Stimulated activated memory B cell treated with anti-CD40 and anti-IgM and Interleukin-4, amounts not matched to agents 10 μg/mL and 1 μg/mL and 100 μg/mL, for 72 hours (primary cell): ENCODE data around the gene DNAJC4.
A peak's percentile ranks its signal among the peaks of the same experiment; 100 is the strongest.
"Not testable (repeated sequence)": the region's sequence is repeated elsewhere in the genome, so short reads cannot be mapped to it uniquely, and the experiment has no call there.

Experiments
- ATAC-seq: fragments of 150-1000 bp; cut with Tn5 transposase; 2 replicates; pipeline ENCODE4 v1.10.0; 2021
- H3K27ac Mint-ChIP-seq: one replicate; pipeline ENCODE4 v1.8.0; 2022; ENCODE audit warnings: mild to moderate bottlenecking, mixed read lengths
- H3K27me3 Mint-ChIP-seq: one replicate; pipeline ENCODE4 v1.8.0; 2022; ENCODE audit warnings: mixed read lengths
- H3K36me3 Mint-ChIP-seq: one replicate; pipeline ENCODE4 v1.8.0; 2022; ENCODE audit warnings: mixed read lengths
- H3K4me1 Mint-ChIP-seq: one replicate; pipeline ENCODE4 v1.8.0; 2022; ENCODE audit warnings: mixed read lengths
- H3K4me3 Mint-ChIP-seq: one replicate; pipeline ENCODE4 v1.8.0; 2022; ENCODE audit warnings: mild to moderate bottlenecking, moderate library complexity, mixed read lengths
- H3K9me3 Mint-ChIP-seq: one replicate; pipeline ENCODE4 v1.8.0; 2022; ENCODE audit warnings: mixed read lengths

Gene DNAJC4

DNA sequence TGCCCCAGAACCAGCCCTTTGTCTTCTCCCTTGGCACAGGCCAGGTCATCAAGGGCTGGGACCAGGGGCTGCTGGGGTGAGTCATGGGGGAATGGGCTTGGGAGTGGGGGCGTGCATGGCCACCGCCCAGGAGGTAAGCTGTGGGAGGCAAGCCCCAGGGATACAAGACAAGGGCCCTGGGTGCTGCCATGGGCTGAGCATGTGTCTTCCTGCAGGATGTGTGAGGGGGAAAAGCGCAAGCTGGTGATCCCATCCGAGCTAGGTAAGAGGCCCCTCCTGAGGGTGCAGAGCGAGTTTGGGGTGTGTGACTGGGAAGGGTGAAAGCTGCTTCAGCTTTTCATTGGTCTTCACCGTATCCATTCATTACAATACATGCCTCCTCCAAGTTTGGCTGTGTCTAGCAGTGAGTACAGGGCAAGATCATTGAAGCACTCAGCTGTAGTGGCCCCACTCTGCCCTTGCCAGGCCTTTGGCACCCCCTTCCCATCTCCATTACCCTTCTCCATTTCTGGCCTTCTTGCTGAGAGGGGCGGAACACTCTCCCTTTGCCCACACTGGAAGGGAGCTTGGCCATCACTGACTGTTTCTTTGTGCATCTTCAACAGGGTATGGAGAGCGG lies 13.0 kb downstream of the DNAJC4 start:
- ATAC-seq = no peak
- Mint-ChIP-seq H3K27ac (peak overlapping the region; percentile 99), H3K4me3 (peak overlapping the region; percentile 86), H3K4me1 (peaks cover 70% of the 10 kb centered on the region), H3K27me3 (no peaks in the 10 kb centered on the region), H3K36me3 (peaks cover 31% of the 10 kb centered on the region), H3K9me3 (no peaks in the 10 kb centered on the region)

DNA sequence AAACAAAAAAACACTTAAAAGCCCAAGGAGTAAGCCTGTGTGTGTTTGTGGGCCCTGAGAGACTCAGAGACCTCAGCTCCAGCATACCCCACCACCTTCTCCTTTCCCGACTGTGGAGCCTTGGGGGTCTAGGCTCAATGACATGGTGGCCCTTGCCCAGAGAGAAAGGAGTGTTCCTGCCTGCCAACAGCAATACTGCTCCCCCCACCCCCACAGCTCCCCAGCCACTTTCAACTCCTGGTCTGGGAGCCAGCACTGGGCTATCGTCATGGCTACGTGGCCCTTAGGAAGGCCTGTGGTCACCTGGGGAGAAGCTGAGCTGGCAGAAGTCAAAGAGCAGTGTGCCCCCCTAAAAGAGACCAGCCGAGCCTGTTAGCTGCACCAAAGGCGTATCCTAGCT lies 13.8 kb downstream of the DNAJC4 start:
- peaks cover 63% of the 10 kb centered on the region for H3K4me1 Mint-ChIP-seq
- H3K4me3 Mint-ChIP-seq = peak overlapping the region; percentile 13
- H3K9me3 Mint-ChIP-seq = no peaks in the 10 kb centered on the region
- peaks cover 24% of the 10 kb centered on the region for H3K36me3 Mint-ChIP-seq
- no peak for ATAC-seq
- H3K27me3 Mint-ChIP-seq = no peaks in the 10 kb centered on the region
- H3K27ac Mint-ChIP-seq = peak overlapping the region; percentile 99

DNA sequence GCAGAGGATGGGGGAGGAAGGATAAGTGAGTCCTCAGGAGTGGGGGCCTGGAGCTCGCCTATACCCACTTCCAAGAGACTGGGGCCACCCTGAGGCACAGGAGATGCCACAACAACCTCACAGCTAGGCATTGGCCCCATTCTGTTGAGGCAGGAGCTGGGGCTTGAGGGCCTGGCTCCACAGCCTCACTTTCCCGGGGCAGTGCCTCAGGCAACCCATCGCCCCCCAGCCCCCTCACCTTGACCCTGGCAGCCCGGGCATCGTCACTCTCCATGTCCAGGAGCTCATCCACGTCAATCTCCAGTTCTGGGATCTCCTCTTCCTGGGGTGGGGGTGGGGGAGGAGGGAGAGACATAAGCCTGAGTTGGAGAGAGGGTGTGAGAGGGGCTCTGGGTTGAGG lies 14.6 kb downstream of the DNAJC4 start:
- peak overlapping the region; percentile 88 for H3K27ac Mint-ChIP-seq
- peak overlapping the region; percentile 95 for H3K4me3 Mint-ChIP-seq
- no peaks in the 10 kb centered on the region for H3K9me3 Mint-ChIP-seq
- ATAC-seq = no peak
- H3K27me3 Mint-ChIP-seq = no peaks in the 10 kb centered on the region
- peaks cover 18% of the 10 kb centered on the region for H3K36me3 Mint-ChIP-seq
- H3K4me1 Mint-ChIP-seq = peaks cover 56% of the 10 kb centered on the region

- H3K9me3 Mint-ChIP-seq = no peaks in the 10 kb centered on the region
- peak overlapping the region; percentile 88 for H3K27ac Mint-ChIP-seq
- no peak for ATAC-seq
- no peaks in the 10 kb centered on the region for H3K27me3 Mint-ChIP-seq
- peaks cover 18% of the 10 kb centered on the region for H3K36me3 Mint-ChIP-seq
- H3K4me1 Mint-ChIP-seq = peaks cover 56% of the 10 kb centered on the region
- H3K4me3 Mint-ChIP-seq = peak overlapping the region; percentile 95
These were observed 15.1 kb downstream of the DNAJC4 start for GRCh38 chr11:64245401-64245796.

DNA sequence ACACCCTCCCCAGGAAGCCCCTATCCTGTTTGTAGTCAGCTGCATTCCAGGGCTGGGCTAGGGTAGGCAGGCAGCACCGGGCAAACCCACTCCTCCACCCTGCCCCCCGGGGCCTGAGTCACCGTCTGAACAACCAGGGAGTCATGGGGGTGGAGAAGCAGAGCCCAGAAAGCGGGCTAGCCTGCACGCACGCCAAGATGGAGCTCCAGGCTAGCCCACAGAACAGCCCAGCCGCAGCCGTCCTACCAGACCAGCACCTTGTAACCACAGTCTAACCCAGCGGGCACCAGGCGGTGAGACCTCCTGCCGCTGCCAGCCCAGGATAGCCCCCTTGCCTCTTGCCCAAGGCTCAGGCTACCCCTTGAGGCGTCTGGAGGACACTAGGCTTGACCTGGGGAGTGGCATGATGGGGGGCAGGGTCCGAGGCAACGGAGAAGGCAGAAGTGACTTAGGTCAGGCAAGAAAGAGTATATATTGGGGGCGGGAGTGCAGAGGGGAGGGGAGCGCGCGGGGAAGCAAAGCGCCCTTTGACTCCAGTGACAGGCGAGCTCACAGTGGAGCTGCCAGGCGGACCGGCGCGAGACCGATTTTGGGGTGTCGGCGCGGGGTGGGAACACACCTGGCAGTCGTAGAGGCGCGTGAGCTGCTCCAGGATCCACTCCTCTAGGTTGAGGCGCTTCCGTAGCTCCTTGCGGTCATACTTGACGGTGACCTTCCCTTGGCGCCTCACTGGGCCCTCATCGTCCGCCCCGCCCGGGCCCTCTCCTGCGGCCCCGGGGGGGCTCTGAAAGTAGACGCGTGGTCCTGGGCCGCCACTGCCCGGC lies 15.7 kb downstream of the DNAJC4 start:
- no peaks in the 10 kb centered on the region for H3K27me3 Mint-ChIP-seq
- peaks cover 18% of the 10 kb centered on the region for H3K36me3 Mint-ChIP-seq
- no peaks in the 10 kb centered on the region for H3K9me3 Mint-ChIP-seq
- H3K4me3 Mint-ChIP-seq = peak overlapping the region; percentile 95
- H3K27ac Mint-ChIP-seq = peak overlapping the region; percentile 88
- peaks cover 58% of the 10 kb centered on the region for H3K4me1 Mint-ChIP-seq
- no peak for ATAC-seq

DNA sequence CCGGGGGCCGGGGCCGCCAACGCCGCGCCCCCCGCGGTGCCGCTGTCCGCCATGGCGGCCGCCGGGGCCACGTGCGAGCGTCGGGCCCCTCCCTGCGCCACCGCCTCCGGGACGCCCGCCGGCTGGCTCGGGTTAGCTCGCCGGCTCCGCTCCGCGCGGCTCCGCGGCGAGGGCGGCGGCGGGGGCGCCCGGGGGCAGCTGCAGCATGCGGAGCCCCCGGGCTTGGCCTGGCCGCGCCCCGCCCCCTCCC lies 16.2 kb downstream of the DNAJC4 start:
- peaks cover 60% of the 10 kb centered on the region for H3K4me1 Mint-ChIP-seq
- H3K9me3 Mint-ChIP-seq, H3K27me3 Mint-ChIP-seq: not testable (repeated sequence)
- peak; percentile 3 for ATAC-seq
- peak overlapping the region; percentile 88 for H3K27ac Mint-ChIP-seq
- H3K36me3 Mint-ChIP-seq = peaks cover 18% of the 10 kb centered on the region
- H3K4me3 Mint-ChIP-seq = peak overlapping the region; percentile 87

DNA sequence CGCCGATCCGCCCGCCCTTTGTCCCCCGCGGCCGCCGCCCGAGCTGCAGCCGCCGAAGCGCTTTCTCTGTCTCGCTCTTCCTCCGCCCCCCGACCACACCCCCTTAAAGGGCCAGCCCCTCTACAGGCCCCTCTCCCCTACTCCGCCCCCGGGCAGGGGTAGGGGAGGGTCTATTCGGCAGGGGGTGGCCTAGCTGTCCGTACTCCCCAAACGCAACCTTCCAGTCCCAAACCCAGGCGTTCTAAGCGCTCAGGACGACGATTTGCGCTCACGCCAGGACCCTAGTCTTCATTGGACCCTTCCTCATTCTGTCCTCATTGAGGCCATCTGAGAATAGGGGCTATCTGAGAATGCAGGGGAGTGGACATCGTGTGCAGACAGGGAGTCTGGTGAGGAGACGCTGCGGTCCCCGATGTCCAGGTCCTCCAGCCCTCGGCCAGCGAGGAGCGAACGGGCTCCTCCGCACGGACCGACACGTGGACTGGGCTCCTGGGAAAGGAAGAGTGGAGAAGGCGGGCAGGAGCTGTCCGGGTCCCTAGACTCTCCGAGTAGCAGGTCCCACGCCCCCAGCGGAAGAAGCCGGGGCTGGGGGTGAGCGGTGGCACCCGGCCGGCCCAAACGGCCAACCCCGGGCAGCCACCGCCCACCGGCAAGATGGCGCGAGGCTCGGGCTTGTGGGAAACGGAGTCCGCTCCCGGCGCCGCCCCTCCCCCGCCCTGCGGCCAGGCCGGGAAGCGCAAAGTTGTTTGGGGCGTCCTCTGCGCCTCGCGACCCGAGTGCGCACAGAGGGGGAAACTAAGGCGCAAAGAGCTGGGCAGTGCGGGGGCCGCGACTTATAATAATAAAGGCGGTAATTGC lies 16.8 kb downstream of the DNAJC4 start, which contains the start of gene PPP1R14B:
Gene PPP1R14B, minus strand, starts transcription at position 73 of the 858 bp plus-strand sequence. CDS start 270 bp downstream, outside the sequence.
- Mint-ChIP-seq H3K4me1 (peaks cover 64% of the 10 kb centered on the region), H3K36me3 (peaks cover 18% of the 10 kb centered on the region)

GRCh38 chr11:64247729-64248531 lies 17.6 kb downstream of the DNAJC4 start:
- H3K27me3 Mint-ChIP-seq = no peaks in the 10 kb centered on the region

More for the DNA sequence above, 16.8 kb downstream of the DNAJC4 start, which contains the start of gene PPP1R14B:
- Mint-ChIP-seq H3K9me3 (no peaks in the 10 kb centered on the region), H3K27ac (peak within 1 kb of the TSS; percentile 88), H3K27me3 (no peaks in the 10 kb centered on the region), H3K4me3 (peak within 1 kb of the TSS; percentile 95)
- ATAC-seq = peak; percentile 72

DNA sequence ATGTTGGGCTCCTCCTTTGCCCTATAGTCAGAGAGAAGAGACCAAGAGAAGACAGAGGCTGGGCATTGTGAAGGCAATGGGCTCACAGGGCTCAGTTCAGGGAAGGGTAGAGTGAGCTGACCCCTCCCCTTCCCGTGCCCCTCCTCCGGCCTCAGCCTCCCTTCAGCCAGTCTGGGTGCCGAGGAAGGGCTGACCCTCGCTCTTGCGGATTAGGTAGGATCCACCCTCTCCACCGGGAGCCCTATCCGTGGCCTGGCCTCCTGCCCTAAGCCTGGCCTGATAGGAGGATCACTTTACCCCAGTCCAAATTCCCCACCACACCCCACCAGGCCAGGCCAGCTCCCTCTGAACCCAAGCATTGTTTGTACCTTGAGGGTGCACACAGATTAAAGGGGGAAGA lies 18.2 kb downstream of the DNAJC4 start:
- H3K36me3 Mint-ChIP-seq = peaks cover 3% of the 10 kb centered on the region
- ATAC-seq = no peak
- H3K27me3 Mint-ChIP-seq = no peaks in the 10 kb centered on the region
- peaks cover 62% of the 10 kb centered on the region for H3K4me1 Mint-ChIP-seq
- H3K9me3 Mint-ChIP-seq = no peaks in the 10 kb centered on the region
- H3K27ac Mint-ChIP-seq = no peak overlapping the region
- no peak overlapping the region for H3K4me3 Mint-ChIP-seq

More at GRCh38 chr11:64247729-64248531, 17.6 kb downstream of the DNAJC4 start:
- Mint-ChIP-seq H3K9me3 (no peaks in the 10 kb centered on the region), H3K4me1 (peaks cover 62% of the 10 kb centered on the region), H3K27ac (peak overlapping the region; percentile 88), H3K4me3 (peak overlapping the region; percentile 87), H3K36me3 (peaks cover 10% of the 10 kb centered on the region)
- ATAC-seq = no peak

DNA sequence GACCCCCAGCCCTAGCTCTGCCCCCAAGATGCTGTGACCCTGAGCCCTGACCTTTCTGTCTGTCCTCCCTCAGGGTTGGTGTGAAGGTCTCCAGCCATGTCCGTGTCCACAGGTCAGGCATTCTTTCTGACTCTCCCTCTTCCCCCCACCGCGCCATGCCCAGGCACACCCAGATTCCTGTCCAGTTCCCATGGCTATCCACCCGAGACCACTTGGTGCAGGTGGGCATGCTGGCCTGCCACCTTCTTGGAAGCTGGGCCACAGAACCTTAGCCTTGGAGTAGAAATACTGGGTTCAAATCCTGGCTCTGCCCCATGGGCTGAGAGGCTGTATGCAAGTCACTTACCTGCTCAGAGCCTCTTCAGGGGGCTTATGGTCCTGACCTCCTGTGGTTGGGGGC lies 18.7 kb downstream of the DNAJC4 start:
- no peaks in the 10 kb centered on the region for H3K36me3 Mint-ChIP-seq
- no peak for ATAC-seq
- no peak overlapping the region for H3K4me3 Mint-ChIP-seq
- H3K9me3 Mint-ChIP-seq = no peaks in the 10 kb centered on the region
- no peaks in the 10 kb centered on the region for H3K27me3 Mint-ChIP-seq
- H3K27ac Mint-ChIP-seq = no peak overlapping the region
- H3K4me1 Mint-ChIP-seq = peaks cover 62% of the 10 kb centered on the region

DNA sequence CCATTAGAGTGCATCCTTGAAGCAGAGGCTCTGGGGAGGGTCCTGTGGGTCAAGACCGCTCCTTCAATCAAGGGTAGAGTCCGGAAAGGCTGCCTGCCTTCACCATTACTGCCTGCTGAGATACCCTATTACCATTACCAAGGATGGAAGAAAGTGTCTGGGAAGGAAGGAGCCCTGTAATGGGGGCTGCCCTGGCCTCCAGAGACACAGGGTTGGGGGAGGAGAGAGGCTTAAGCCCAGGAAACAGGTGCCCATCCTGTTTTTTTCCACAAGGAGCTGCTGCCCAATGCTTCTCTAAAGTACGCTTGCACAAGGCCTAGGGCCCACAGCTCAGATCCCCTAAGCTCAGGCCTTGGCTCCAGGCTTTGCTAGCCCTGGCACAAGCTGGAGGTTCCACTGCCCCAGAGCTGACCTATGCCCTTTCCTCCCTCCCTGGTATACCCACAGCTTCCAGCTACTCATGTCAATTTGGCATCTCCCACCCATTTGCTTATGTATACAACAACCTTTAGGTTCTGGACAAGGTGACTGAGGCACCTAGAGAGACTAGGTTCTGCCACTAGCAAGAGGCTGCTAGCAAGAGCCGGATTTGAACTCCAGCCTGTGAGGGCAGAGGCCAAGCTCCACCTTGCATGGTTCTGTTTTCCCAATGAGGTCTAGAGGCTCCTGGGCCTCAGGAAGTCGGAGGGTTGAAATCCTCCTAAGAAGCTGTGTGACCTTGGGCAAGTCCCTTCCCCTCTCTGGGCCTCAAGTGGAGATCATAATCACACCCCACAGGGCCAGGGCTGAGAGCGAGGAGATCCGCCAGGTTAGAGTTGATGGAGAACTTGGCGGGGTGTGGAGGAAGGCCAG lies 19.4 kb downstream of the DNAJC4 start:
- Mint-ChIP-seq H3K27me3 (no peaks in the 10 kb centered on the region), H3K9me3 (no peaks in the 10 kb centered on the region), H3K4me3 (peak overlapping the region; percentile 26), H3K36me3 (no peaks in the 10 kb centered on the region), H3K4me1 (peaks cover 62% of the 10 kb centered on the region), H3K27ac (no peak overlapping the region)
- ATAC-seq = no peak

DNA sequence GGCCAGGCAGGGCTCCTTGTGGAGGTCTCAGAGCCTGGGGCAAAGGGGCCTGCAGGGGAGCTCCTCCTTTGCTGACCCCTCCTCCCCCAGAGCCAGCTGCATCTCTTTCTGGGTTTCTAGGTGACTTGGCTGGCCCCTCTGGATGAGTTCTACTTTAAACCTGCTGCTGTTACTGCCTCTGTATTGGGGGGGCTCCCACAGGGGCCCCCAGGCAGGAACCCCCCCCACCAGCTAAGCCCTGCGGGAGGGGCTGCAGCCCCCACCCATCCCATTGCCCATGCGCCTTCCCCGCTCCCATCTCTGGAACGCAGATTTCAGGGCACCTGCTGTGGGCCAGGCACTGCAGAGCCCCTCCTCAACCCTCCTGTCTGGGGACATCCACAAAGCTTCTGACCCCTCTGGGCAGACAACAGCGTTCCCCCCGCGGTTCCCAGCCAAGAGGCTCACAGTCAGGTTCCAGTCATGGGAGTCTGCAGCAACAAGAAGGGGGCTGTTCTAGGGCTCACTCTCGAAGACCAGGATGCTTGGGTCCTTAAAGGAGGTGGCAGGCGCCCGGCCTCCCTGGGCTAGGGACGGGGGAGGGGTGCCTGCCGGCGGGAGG lies 20.2 kb downstream of the DNAJC4 start:
- H3K36me3 Mint-ChIP-seq = no peaks in the 10 kb centered on the region
- H3K4me1 Mint-ChIP-seq = peaks cover 56% of the 10 kb centered on the region
- no peak for ATAC-seq
- H3K9me3 Mint-ChIP-seq = no peaks in the 10 kb centered on the region
- H3K27me3 Mint-ChIP-seq = no peaks in the 10 kb centered on the region
- H3K27ac Mint-ChIP-seq = peak overlapping the region; percentile 35
- peak overlapping the region; percentile 79 for H3K4me3 Mint-ChIP-seq

- peak; percentile 73 for ATAC-seq
- H3K4me1 Mint-ChIP-seq = peaks cover 50% of the 10 kb centered on the region
- no peaks in the 10 kb centered on the region for H3K27me3 Mint-ChIP-seq
- peak within 1 kb of the TSS; percentile 36 for H3K27ac Mint-ChIP-seq
- no peaks in the 10 kb centered on the region for H3K9me3 Mint-ChIP-seq
- no peaks in the 10 kb centered on the region for H3K36me3 Mint-ChIP-seq
- H3K4me3 Mint-ChIP-seq = peak within 1 kb of the TSS; percentile 86
These were observed 20.8 kb downstream of the DNAJC4 start, which contains the start of gene PLCB3 for GRCh38 chr11:64251016-64251752. TSS of gene PLCB3 (plus strand) at chr11:64251530. CDS start at chr11:64251650, 120 bp downstream.
